GM12873 (cell line): ENCODE results near the gene ELP4.

Experiments used
- CTCF ChIP-seq: IDR thresholded peaks from 2 replicates; pipeline ENCODE4 v1.5.1; 2012; ENCODE audit warnings: low read depth, mild to moderate bottlenecking, moderate library complexity, low read length, control low read depth; ENCODE audit not compliant: insufficient read depth; ENCODE audit errors: missing control alignments

ELP4 gene

GRCh38 chr11:31649129-31649966 is 139.8 kb downstream of the ELP4 start:
- no peak for TF ChIP-seq CTCF

- TF ChIP-seq CTCF = no peak
Observed at GRCh38 chr11:31651208-31651607, 141.6 kb downstream of the ELP4 start.

DNA sequence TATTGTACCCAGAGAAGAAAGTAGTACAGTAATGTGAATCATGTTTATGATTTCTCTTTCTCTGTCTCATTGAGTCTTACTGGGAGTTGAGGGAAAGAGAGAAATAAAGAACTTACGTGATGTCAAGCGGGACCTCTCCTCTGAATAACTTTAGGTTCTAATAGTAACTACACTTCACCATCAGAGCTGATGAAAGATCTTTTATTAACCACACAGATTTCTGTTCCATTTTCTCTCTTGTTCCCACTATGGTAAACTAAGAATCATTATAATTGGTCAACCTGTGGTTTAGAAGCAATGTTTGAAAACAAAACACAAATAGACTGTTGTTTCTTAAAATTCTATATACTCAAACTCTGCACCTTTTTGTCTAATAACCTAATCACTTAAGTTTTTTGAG is 142.3 kb downstream of the ELP4 start:
- TF ChIP-seq CTCF = no peak

DNA sequence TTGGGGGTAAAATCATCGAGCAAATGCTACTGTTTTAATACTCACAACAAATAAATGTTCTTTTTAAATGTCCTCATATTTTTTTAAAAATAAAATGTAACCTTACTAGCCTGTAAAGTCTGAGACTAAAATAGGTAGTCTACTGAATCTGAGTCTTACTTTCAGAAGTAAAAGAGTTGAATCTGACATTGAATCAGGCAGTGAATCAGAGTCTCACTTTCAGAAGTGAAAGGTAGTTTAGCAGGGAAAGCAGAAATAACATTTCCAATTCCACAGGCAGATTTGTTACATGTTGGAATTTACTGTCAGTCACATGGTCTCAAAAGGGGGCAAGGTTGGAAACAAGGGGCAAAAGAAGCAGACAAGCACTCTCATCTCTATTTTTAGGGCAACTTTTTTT is 143.0 kb downstream of the ELP4 start:
- TF ChIP-seq CTCF = no peak

DNA sequence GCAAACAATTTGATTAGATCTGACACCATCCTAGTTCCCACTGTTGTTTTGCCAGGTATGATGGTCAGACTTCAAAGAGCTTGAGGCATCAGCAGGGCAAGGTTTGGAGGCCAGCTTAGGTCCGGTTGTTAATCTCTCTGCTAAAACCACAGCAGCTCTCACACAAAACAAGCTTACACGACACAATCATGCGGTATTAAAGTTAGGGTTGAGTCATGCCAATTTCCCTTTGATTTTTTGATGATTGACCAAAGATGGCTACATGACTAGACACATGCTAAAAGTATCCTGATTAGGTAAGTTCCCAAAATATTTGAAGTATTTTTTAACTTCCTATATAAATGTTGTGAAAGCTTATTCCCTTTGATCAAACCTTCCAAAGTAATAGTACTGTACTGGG is 145.9 kb downstream of the ELP4 start:
- TF ChIP-seq CTCF = no peak

- TF ChIP-seq CTCF = no peak
Observed at GRCh38 chr11:31656051-31656450, 146.5 kb downstream of the ELP4 start.

GRCh38 chr11:31657091-31657490 is 147.5 kb downstream of the ELP4 start:
- no peak for TF ChIP-seq CTCF
